ENCODE measurements around the gene NUBPL. TPM values are rescaled to one million over a fixed set of nuclear protein-coding genes. Genes with fewer than 3 reads are reported as not detected.

Gene NUBPL
- total RNA-seq, 2 donors from 2014 or later, result 9.2 to 30.0 TPM

DNA sequence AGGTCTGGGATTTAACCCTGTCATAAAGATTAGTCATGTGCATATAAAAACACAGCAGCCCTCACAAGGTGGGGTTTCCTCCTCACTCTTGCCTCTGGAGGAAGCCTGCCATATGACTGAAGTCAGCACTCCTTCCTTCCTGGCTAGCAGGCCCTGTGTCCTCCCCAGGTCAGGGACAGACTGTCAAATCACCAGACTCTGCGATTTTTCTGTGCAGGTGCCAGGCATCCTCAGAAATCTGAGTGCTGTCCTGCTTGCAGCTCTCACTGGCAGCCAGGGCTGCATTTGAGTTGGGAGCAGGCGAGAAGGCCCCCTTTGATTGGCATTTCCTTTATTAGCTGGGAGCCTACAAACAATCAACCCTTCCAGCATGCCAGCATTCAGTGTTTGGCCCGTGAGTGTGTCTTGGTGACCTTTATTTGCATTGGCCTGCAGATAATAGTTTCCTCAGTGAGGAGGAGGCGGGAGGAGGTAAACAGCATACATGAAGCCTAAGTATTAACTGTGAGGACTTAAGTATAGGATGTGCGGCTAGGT is 332.1 kb downstream of the NUBPL start:
- DNase-seq (ENCODE audit: low spot score), result no peak
- Histone ChIP-seq H3K4me3 (no peak overlapping the region), H3K9me3 (no peaks in the 10 kb centered on the region), H3K4me1 (ENCODE audit: control insufficient read depth in 1 of 2, low read depth in 2 of 2) (no peaks in the 10 kb centered on the region), H3K36me3 (no peaks in the 10 kb centered on the region), H3K27ac (no peak overlapping the region), H3K27me3 (replicated peaks; ENCODE audit: insufficient read depth) (no peaks in the 10 kb centered on the region)
- no peak for ATAC-seq (ENCODE audit: insufficient number of reproducible peaks, low FRiP score, low read depth)
- TF ChIP-seq, protein P1, sequence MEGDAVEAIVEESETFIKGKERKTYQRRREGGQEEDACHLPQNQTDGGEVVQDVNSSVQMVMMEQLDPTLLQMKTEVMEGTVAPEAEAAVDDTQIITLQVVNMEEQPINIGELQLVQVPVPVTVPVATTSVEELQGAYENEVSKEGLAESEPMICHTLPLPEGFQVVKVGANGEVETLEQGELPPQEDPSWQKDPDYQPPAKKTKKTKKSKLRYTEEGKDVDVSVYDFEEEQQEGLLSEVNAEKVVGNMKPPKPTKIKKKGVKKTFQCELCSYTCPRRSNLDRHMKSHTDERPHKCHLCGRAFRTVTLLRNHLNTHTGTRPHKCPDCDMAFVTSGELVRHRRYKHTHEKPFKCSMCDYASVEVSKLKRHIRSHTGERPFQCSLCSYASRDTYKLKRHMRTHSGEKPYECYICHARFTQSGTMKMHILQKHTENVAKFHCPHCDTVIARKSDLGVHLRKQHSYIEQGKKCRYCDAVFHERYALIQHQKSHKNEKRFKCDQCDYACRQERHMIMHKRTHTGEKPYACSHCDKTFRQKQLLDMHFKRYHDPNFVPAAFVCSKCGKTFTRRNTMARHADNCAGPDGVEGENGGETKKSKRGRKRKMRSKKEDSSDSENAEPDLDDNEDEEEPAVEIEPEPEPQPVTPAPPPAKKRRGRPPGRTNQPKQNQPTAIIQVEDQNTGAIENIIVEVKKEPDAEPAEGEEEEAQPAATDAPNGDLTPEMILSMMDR (IDR thresholded peaks at IDR 0.05), result no peak

GRCh38 chr14:31894351-31894750 is 333.1 kb downstream of the NUBPL start:
- no peak for DNase-seq (ENCODE audit: low spot score)
- H3K27ac ChIP-seq, result no peak overlapping the region
- no peak for ATAC-seq (ENCODE audit: insufficient number of reproducible peaks, low FRiP score, low read depth)
- H3K4me1 ChIP-seq (ENCODE audit: control insufficient read depth in 1 of 2, low read depth in 2 of 2), result no peaks in the 10 kb centered on the region
- H3K4me3 ChIP-seq, result no peak overlapping the region
- TF ChIP-seq, protein P1 (IDR thresholded peaks at IDR 0.05), result no peak
- H3K27me3 ChIP-seq (replicated peaks; ENCODE audit: insufficient read depth), result no peaks in the 10 kb centered on the region
- no peaks in the 10 kb centered on the region for H3K36me3 ChIP-seq
- H3K9me3 ChIP-seq, result no peaks in the 10 kb centered on the region

DNA sequence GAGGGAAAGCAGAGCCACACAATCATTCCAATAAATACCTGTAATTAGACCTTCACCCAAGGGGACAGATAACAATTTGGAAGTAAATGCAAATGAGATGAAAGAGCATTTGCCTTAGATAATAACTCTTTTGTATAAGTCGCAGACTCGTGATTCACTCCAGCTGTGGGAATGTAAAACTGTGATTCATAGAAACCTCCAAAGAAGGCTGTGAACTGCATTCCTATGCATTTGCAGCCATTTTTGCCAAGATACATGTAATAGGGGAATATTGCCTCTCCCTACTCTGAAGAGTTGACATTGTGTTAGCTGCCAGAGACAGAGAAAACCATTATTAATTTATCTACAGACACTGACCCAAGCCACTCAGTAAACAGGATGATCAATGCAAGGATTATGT is 334.0 kb downstream of the NUBPL start:
- DNase-seq (ENCODE audit: low spot score) (no peak), ATAC-seq (ENCODE audit: insufficient number of reproducible peaks, low FRiP score, low read depth) (no peak)

GRCh38 chr14:31895646-31896045 is 334.4 kb downstream of the NUBPL start:
- TF ChIP-seq, protein P1 (IDR thresholded peaks at IDR 0.05), result no peak
- no peak overlapping the region for H3K27ac ChIP-seq
- no peaks in the 10 kb centered on the region for H3K9me3 ChIP-seq
- DNase-seq (ENCODE audit: low spot score) (no peak), ATAC-seq (ENCODE audit: insufficient number of reproducible peaks, low FRiP score, low read depth) (no peak)
- no peaks in the 10 kb centered on the region for H3K4me1 ChIP-seq (ENCODE audit: control insufficient read depth in 1 of 2, low read depth in 2 of 2)
- H3K27me3 ChIP-seq (replicated peaks; ENCODE audit: insufficient read depth), result no peaks in the 10 kb centered on the region
- no peaks in the 10 kb centered on the region for H3K36me3 ChIP-seq
- H3K4me3 ChIP-seq, result no peak overlapping the region

More for the DNA sequence above, 334.0 kb downstream of the NUBPL start:
- no peaks in the 10 kb centered on the region for H3K36me3 ChIP-seq
- H3K4me3 ChIP-seq, result no peak overlapping the region
- H3K27ac ChIP-seq, result no peak overlapping the region
- H3K4me1 ChIP-seq (ENCODE audit: control insufficient read depth in 1 of 2, low read depth in 2 of 2), result no peaks in the 10 kb centered on the region
- TF ChIP-seq, protein P1 (IDR thresholded peaks at IDR 0.05), result no peak
- H3K9me3 ChIP-seq, result no peaks in the 10 kb centered on the region
- H3K27me3 ChIP-seq (replicated peaks; ENCODE audit: insufficient read depth), result no peaks in the 10 kb centered on the region

DNA sequence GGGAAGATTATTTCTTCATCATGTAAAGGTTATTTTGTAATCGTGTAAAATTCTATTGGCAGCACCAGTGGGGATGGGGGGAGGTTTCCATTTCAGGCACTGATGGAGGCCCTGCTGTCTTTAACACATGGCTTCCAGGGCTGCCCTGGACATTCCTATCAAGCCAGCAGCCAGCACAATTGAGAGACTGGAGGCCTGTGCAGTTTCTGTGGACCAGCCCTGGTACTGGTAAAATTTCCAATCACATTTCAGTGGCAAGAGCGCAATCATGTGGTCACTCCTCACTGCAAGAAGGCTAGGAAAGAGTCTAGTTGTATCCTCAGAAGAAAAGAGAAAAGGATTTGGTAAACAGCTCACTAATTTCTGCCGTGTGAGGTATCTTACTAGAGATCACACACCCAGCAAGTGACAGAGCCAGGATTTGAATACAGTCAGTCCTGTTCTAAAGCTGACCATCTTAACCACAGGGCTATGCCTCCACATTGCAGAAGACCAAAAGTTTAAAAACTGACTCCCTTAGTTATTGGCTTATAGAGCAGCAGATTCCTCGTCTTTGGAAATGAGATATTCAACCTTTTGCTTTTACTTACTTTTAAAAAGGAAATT is 336.5 kb downstream of the NUBPL start:
- Histone ChIP-seq H3K27me3 (replicated peaks; ENCODE audit: insufficient read depth) (no peaks in the 10 kb centered on the region), H3K4me3 (no peak overlapping the region), H3K4me1 (ENCODE audit: control insufficient read depth in 1 of 2, low read depth in 2 of 2) (no peaks in the 10 kb centered on the region), H3K36me3 (no peaks in the 10 kb centered on the region), H3K27ac (no peak overlapping the region), H3K9me3 (no peaks in the 10 kb centered on the region)
- ATAC-seq (ENCODE audit: insufficient number of reproducible peaks, low FRiP score, low read depth), result no peak
- no peak for DNase-seq (ENCODE audit: low spot score)
- TF ChIP-seq, protein P1 (IDR thresholded peaks at IDR 0.05), result no peak

Data from thoracic aorta (tissue), 2 donors.